ENCODE measurements around the gene TAGLN2.
A peak's percentile ranks its signal among the peaks of the same experiment; 100 is the strongest.
"Not testable (repeated sequence)": the region's sequence is repeated elsewhere in the genome, so short reads cannot be mapped to it uniquely, and the experiment has no call there.

The TAGLN2 gene

GRCh38 chr1:159920651-159921050 is 4.7 kb downstream of the TAGLN2 start:
- DNase-seq, result no peak

- DNase-seq, result peak; percentile 13
Measured at GRCh38 chr1:159920202-159920601, 5.1 kb downstream of the TAGLN2 start.

- DNase-seq, result no peak
Measured at GRCh38 chr1:159919236-159919865, 6.0 kb downstream of the TAGLN2 start.

GRCh38 chr1:159918352-159919200 is 6.7 kb downstream of the TAGLN2 start:
- peak; percentile 8 for DNase-seq

- DNase-seq, result peak; percentile 13
Measured at GRCh38 chr1:159917533-159918351, 7.6 kb downstream of the TAGLN2 start.

- no peak for DNase-seq
Measured at GRCh38 chr1:159916242-159917051, 8.9 kb downstream of the TAGLN2 start.

- DNase-seq, result no peak
Measured at GRCh38 chr1:159915571-159916241, 9.6 kb downstream of the TAGLN2 start.

- DNase-seq, result no peak
Measured at GRCh38 chr1:159914252-159915018, 10.9 kb downstream of the TAGLN2 start.

GRCh38 chr1:159913451-159914192 is 11.7 kb downstream of the TAGLN2 start:
- DNase-seq, result no peak

GRCh38 chr1:159911326-159912070 is 13.8 kb downstream of the TAGLN2 start:
- no peak for DNase-seq

GRCh38 chr1:159908031-159908940 is 17.0 kb downstream of the TAGLN2 start:
- no peak for DNase-seq

- DNase-seq, result no peak
Measured at GRCh38 chr1:159906960-159907359, 18.3 kb downstream of the TAGLN2 start.

- DNase-seq, result not testable (repeated sequence)
Measured at GRCh38 chr1:159904036-159904435, 21.3 kb downstream of the TAGLN2 start.

- no peak for DNase-seq
Measured at GRCh38 chr1:159902541-159902940, 22.8 kb downstream of the TAGLN2 start.

- DNase-seq, result no peak
Measured at GRCh38 chr1:159900755-159901360, 24.4 kb downstream of the TAGLN2 start.

GRCh38 chr1:159900086-159900680 is 25.1 kb downstream of the TAGLN2 start, which contains the start of gene CFAP45:
CFAP45 (minus strand) TSS chr1:159900165; CDS start chr1:159900098, 67 bp downstream.
- peak; percentile 57 for DNase-seq

GRCh38 chr1:159899634-159900033 is 25.7 kb downstream of the TAGLN2 start:
- DNase-seq, result not testable (repeated sequence)

Measured in CD4-positive, alpha-beta T cell treated with Interleukin-10 for 1 hour (primary cell).